Stimulated activated CD4-positive, alpha-beta T cell treated with anti-CD3 and anti-CD28 coated beads, TNF-alpha, amount 100 ng/mL, for 24 hours (primary cell): ENCODE measurements around the gene HMGCL.
A peak's percentile ranks its signal among the peaks of the same experiment; 100 is the strongest.

Experiments used
- DNase-seq, 3 experiments: peaks; one replicate each; pipeline ENCODE4 v3.0.0-alpha.2; 2020; ENCODE audit warnings: low read depth in 3 of 3

Gene HMGCL

GRCh38 chr1:23776217-23776616 lies 49.0 kb downstream of the HMGCL start:
- DNase-seq, result no peak

- DNase-seq, result no peak
Observed at GRCh38 chr1:23774174-23774880, 50.9 kb downstream of the HMGCL start.

- DNase-seq, result no peak
Observed at GRCh38 chr1:23772854-23773242, 52.4 kb downstream of the HMGCL start.

GRCh38 chr1:23772049-23772853 lies 53.0 kb downstream of the HMGCL start:
- DNase-seq, result peak; percentile 75 to 88 (median 79)

GRCh38 chr1:23768733-23769132 lies 56.5 kb downstream of the HMGCL start:
- no peak for DNase-seq

- DNase-seq, result no peak
Observed at GRCh38 chr1:23763041-23763577, 62.1 kb downstream of the HMGCL start.

GRCh38 chr1:23759277-23759676 lies 66.0 kb downstream of the HMGCL start:
- no peak for DNase-seq

- DNase-seq, result no peak
Observed at GRCh38 chr1:23757812-23758211, 67.4 kb downstream of the HMGCL start.

- no peak for DNase-seq
Observed at GRCh38 chr1:23756676-23757075, 68.6 kb downstream of the HMGCL start.

GRCh38 chr1:23752909-23753308 lies 72.3 kb downstream of the HMGCL start:
- no peak for DNase-seq
